Loucy (cell line): ENCODE results near the gene MLIP.

Experiments used
- H2AFZ ChIP-seq: fragments of 200-600 bp; sonication (generic); 2 replicates; pipeline ENCODE4 v1.6.0; 2016; ENCODE audit warnings: antibody characterized with exemption, mild to moderate bottlenecking, low read length, moderate library complexity
- H3F3A ChIP-seq: fragments of 200-600 bp; 2 replicates; pipeline ENCODE4 v1.6.0; 2016; ENCODE audit warnings: antibody characterized with exemption, low read depth, mild to moderate bottlenecking
- H3K27me3 ChIP-seq: fragments of 200-600 bp; sonication (generic); 2 replicates; pipeline ENCODE4 v1.6.1; 2014; ENCODE audit warnings: low read length, mild to moderate bottlenecking; ENCODE audit not compliant: insufficient read depth, poor library complexity, severe bottlenecking
- H3K36me3 ChIP-seq: fragments of 200-600 bp; sonication (generic); 2 replicates; pipeline ENCODE4 v1.6.1; 2016; ENCODE audit warnings: low read length; ENCODE audit not compliant: insufficient read depth
- H3K4me1 ChIP-seq: fragments of 200-600 bp; sonication (generic); 2 replicates; pipeline ENCODE4 v1.5.1; 2014; ENCODE audit warnings: low read length, mild to moderate bottlenecking; ENCODE audit not compliant: insufficient read depth, poor library complexity, severe bottlenecking
- H3K4me2 ChIP-seq: fragments of 200-600 bp; sonication (generic); 2 replicates; pipeline ENCODE4 v1.6.0; 2014; ENCODE audit warnings: antibody characterized with exemption, low read length, low read depth, mild to moderate bottlenecking; ENCODE audit not compliant: poor library complexity, severe bottlenecking
- H3K4me3 ChIP-seq: fragments of 200-600 bp; sonication (generic); 2 replicates; pipeline ENCODE4 v1.5.1; 2014; ENCODE audit warnings: low read length, mild to moderate bottlenecking, mixed read lengths; ENCODE audit not compliant: poor library complexity, severe bottlenecking
- H3K79me2 ChIP-seq: fragments of 200-600 bp; sonication (generic); 2 replicates; pipeline ENCODE4 v1.6.1; 2014; ENCODE audit warnings: low read length; ENCODE audit not compliant: insufficient read depth
- H3K9ac ChIP-seq: fragments of 200-600 bp; sonication (generic); 2 replicates; pipeline ENCODE4 v1.6.0; 2014; ENCODE audit warnings: mild to moderate bottlenecking, low read depth, low read length, moderate library complexity; ENCODE audit not compliant: poor library complexity, severe bottlenecking
- H3K9me2 ChIP-seq: fragments of 200-600 bp; sonication (generic); replicated peaks from 2 replicates; pipeline ENCODE4 v1.6.1; 2016; ENCODE audit warnings: low read depth, low read length, mixed read lengths
- H3K9me3 ChIP-seq: fragments of 200-600 bp; sonication (generic); 2 replicates; pipeline ENCODE4 v1.6.1; 2014; ENCODE audit warnings: mild to moderate bottlenecking, antibody characterized with exemption, low read length, low read depth; ENCODE audit not compliant: insufficient read depth
- H4K20me1 ChIP-seq: fragments of 200-600 bp; sonication (generic); 2 replicates; pipeline ENCODE4 v1.6.0; 2014; ENCODE audit warnings: antibody characterized with exemption, low read length, mild to moderate bottlenecking; ENCODE audit not compliant: insufficient read depth, poor library complexity, severe bottlenecking
- CTCF ChIP-seq: fragments of 200-600 bp; sonication (generic); conservative IDR thresholded peaks from 2 replicates; pipeline ENCODE4 v1.5.1; 2014; ENCODE audit warnings: mild to moderate bottlenecking, antibody characterized with exemption, low read length
- EZH2phosphoT487 ChIP-seq: fragments of 200-600 bp; IDR thresholded peaks from 2 replicates; pipeline ENCODE4 v1.6.1; 2018; ENCODE audit warnings: antibody characterized with exemption, mild to moderate bottlenecking, moderate library complexity, borderline replicate concordance

MLIP gene

DNA sequence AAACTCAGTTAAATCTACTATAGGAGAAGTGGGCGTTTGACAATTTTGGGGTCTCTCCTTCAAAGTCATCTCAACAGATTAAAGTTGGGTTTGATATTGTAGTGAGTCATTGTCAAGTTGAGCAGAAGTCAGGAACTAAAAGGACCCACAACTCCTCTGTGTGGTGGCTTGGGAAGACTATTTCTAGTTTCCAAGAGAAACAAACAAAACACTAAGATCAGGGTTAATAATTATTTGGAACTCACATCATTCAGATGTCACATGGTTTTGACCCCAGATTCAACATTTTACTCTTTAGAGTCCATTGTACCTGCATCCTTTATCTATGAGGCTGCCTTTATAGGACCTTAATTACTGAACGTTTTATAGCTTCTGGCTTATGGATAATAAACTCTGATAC, 151.7 kb downstream of the MLIP start:
- Histone ChIP-seq H3K36me3 (no peaks in the 10 kb centered on the region), H2AFZ (no peak overlapping the region), H3K9me2 (no peaks in the 10 kb centered on the region), H3K79me2 (no peaks in the 10 kb centered on the region), H3K4me2 (no peak overlapping the region), H3K4me1 (peaks cover 6% of the 10 kb centered on the region), H3K9me3 (no peaks in the 10 kb centered on the region), H3K9ac (no peak overlapping the region), H4K20me1 (no peaks in the 10 kb centered on the region), H3F3A (no peaks in the 10 kb centered on the region), H3K4me3 (no peak overlapping the region), H3K27me3 (no peaks in the 10 kb centered on the region)
- no peak for TF ChIP-seq CTCF
- no peak for TF ChIP-seq EZH2phosphoT487

DNA sequence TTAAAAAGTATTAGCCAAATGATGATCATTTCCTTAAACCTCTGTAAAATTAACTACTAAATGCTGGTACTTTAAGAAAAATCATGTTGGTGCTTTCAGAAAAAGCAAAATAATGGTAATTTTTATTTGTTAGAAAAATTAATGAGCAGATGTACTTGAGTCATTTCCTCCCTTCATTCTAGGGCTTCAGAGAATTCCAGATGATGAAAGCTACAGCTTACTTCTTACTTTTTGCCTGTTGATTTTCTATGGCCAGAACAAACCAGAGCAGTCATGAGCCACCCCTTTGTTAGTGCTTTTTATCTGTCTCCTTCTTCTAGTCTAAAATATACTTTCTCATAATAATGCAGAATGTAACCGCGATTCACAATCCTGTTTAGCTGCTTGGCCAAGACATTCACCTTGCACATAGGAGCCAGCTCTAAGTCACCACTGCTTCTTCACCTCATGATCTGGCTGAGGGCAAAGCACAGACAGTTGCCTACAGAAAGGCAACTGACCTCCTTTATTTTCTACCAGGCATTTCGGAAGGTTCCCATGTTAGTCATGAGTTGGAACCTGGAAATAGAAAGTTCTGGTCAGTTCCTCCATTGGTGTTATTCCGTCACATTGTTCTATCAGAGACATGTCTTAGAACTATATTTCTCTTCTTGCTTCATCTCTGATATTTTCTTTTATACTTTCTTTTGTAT, 153.5 kb downstream of the MLIP start:
- Histone ChIP-seq H3K4me1 (peaks cover 6% of the 10 kb centered on the region), H3K4me2 (no peak overlapping the region), H2AFZ (peak overlapping the region; percentile 49), H3K79me2 (no peaks in the 10 kb centered on the region), H3F3A (no peaks in the 10 kb centered on the region), H3K36me3 (no peaks in the 10 kb centered on the region), H3K9me2 (no peaks in the 10 kb centered on the region), H4K20me1 (no peaks in the 10 kb centered on the region), H3K27me3 (no peaks in the 10 kb centered on the region), H3K4me3 (no peak overlapping the region), H3K9ac (no peak overlapping the region), H3K9me3 (no peaks in the 10 kb centered on the region)
- TF ChIP-seq EZH2phosphoT487, result no peak
- no peak for TF ChIP-seq CTCF

DNA sequence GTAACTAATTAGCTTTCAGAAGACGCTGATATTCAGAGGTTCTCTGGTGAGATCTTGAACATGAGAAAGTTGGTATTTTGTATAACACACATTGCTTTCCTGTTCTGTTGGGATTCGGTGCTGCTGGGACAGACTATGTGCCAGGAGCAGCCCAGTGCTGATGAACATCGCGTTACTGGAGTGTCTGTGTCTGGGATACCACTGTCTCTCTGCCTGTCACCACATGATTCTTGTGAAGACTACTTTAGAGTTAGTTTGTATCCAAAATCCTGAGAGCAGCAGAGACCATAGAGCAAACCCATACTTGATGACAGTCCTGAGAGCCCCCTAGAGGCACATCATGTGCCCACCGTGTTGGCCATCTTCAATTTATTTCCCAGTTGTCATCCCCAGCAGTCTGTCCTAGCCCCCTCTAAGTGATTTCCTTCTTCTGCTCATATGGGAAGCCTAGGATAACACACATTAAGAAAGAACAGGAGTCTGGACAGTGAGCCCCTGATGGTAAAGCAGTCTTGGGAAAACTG, 155.2 kb downstream of the MLIP start:
- H3K27me3 ChIP-seq, result no peaks in the 10 kb centered on the region
- H3F3A ChIP-seq, result no peaks in the 10 kb centered on the region
- H3K36me3 ChIP-seq, result no peaks in the 10 kb centered on the region
- H3K4me3 ChIP-seq, result no peak overlapping the region
- no peaks in the 10 kb centered on the region for H4K20me1 ChIP-seq
- no peaks in the 10 kb centered on the region for H3K9me3 ChIP-seq
- no peak overlapping the region for H3K9ac ChIP-seq
- H3K9me2 ChIP-seq, result no peaks in the 10 kb centered on the region
- H3K79me2 ChIP-seq, result no peaks in the 10 kb centered on the region
- no peak overlapping the region for H2AFZ ChIP-seq
- TF ChIP-seq CTCF (peak; percentile 70), EZH2phosphoT487 (no peak)
- no peaks in the 10 kb centered on the region for H3K4me1 ChIP-seq
- no peak overlapping the region for H3K4me2 ChIP-seq
